A549 (cell line): ENCODE measurements around the gene FER1L5. TPM values are rescaled to one million over a fixed set of nuclear protein-coding genes. Genes with fewer than 3 reads are reported as not detected.

Source experiments
- ATAC-seq, 2 experiments: fragments of 200-7000 bp in 1 of 2; fragments of >200 bp in 1 of 2; cut with Nextera tagmentation in 1 of 2; cut with Tn5 transposase in 1 of 2; 3 replicates each; pipeline versions ENCODE4 v1.8.0 to v1.9.1; 2018 to 2020; ENCODE audit warnings: mild to moderate bottlenecking in 1 of 2, moderate library complexity in 1 of 2
- CTCF ChIA-PET: fragments of 300-600 bp; sonication (Branson Sonifier 250); formaldehyde crosslinking; extraction: SDS; loops from one replicate; lab custom pipeline; 2021; ENCODE audit warnings: antibody characterized with exemption, inconsistent platforms; lab: Yijun Ruan, JAX
- POLR2A ChIA-PET: fragments of 350-600 bp; formaldehyde crosslinking; extraction: SDS; loops from one replicate; lab custom pipeline; 2021; ENCODE audit warnings: antibody characterized with exemption, inconsistent platforms; lab: Yijun Ruan, JAX
- DNase-seq, 2 experiments: peaks; one replicate each; pipeline versions ENCODE4 v3.0.0 to v3.0.0-alpha.2; 2011 to 2016; ENCODE audit warnings: low read depth in 1 of 2, low spot score in 1 of 2
- FAIRE-seq: peaks from 2 replicates; lab custom pipeline; 2011; peaks lifted over from hg19 to GRCh38; lab: Jason Lieb, UNC
- H3K27ac ChIP-seq, 2 experiments: fragments of >200 bp; sonication (Bioruptor Twin); formaldehyde crosslinking; 3 replicates each; pipeline ENCODE4 v1.5.1; 2016 to 2017
- H3K4me1 ChIP-seq: fragments of >200 bp; sonication (Bioruptor Twin); formaldehyde crosslinking; 3 replicates; pipeline ENCODE4 v1.6.1; 2016
- H3K4me2 ChIP-seq: fragments of >200 bp; sonication (Bioruptor Twin); formaldehyde crosslinking; 3 replicates; pipeline ENCODE4 v1.6.1; 2016
- H3K4me3 ChIP-seq: fragments of >200 bp; sonication (Bioruptor Twin); formaldehyde crosslinking; 3 replicates; pipeline ENCODE4 v1.5.1; 2016
- H3K9me3 ChIP-seq: fragments of >200 bp; sonication (Bioruptor Twin); formaldehyde crosslinking; 3 replicates; pipeline ENCODE4 v1.6.1; 2016
- BHLHE40 ChIP-seq: IDR thresholded peaks from 2 replicates; pipeline ENCODE4 v1.6.1; 2012; ENCODE audit warnings: low read depth, low read length, inconsistent platforms
- CBX2 ChIP-seq: fragments of 200-600 bp; sonication (generic); IDR thresholded peaks from 2 replicates; pipeline ENCODE4 v1.6.1; 2016; ENCODE audit warnings: low read depth, mild to moderate bottlenecking, borderline replicate concordance
- EHF ChIP-seq: fragments of 250-450 bp; sonication (Bioruptor Pico); IDR thresholded peaks from 2 replicates; pipeline ENCODE4 v1.5.0; 2020; ENCODE audit warnings: mild to moderate bottlenecking
- EHMT2 ChIP-seq: fragments of 200-600 bp; sonication (generic); IDR thresholded peaks from 2 replicates; pipeline ENCODE4 v1.6.1; 2016; ENCODE audit warnings: antibody characterized with exemption, low read depth, mild to moderate bottlenecking, moderate library complexity
- ESRRA ChIP-seq: fragments of 150-350 bp; IDR thresholded peaks from 2 replicates; pipeline ENCODE4 v1.6.1; 2014; ENCODE audit warnings: mild to moderate bottlenecking, low read length, borderline replicate concordance
- FOSL2 ChIP-seq, 2 experiments: fragments of 450-650 bp in 1 of 2; fragments of >200 bp in 1 of 2; sonication (Bioruptor Twin) in 1 of 2; formaldehyde crosslinking; IDR thresholded peaks; 2 replicates each; pipeline versions ENCODE4 v1.5.0 to v1.6.1; 2016 to 2020; ENCODE audit warnings: mild to moderate bottlenecking in 1 of 2, moderate library complexity in 1 of 2
- GATA3 ChIP-seq: IDR thresholded peaks from 2 replicates; pipeline ENCODE4 v1.6.1; 2012; ENCODE audit warnings: borderline replicate concordance
- HOXB13 ChIP-seq: fragments of 250-450 bp; sonication (Bioruptor Pico); IDR thresholded peaks from 2 replicates; pipeline ENCODE4 v1.5.0; 2020; ENCODE audit warnings: low read depth, mild to moderate bottlenecking, moderate library complexity
- KDM1A ChIP-seq: fragments of 200-600 bp; sonication (generic); IDR thresholded peaks from 2 replicates; pipeline ENCODE4 v1.6.1; 2016; ENCODE audit warnings: low read depth, mild to moderate bottlenecking
- KDM5A ChIP-seq: fragments of 200-600 bp; sonication (generic); IDR thresholded peaks from 2 replicates; pipeline ENCODE4 v1.6.1; 2016; ENCODE audit warnings: antibody characterized with exemption, mild to moderate bottlenecking
- NFE2L2 ChIP-seq: fragments of 150-350 bp; conservative IDR thresholded peaks from 2 replicates; pipeline ENCODE4 v1.6.1; 2014; ENCODE audit warnings: low read length
- NR3C1 ChIP-seq: fragments of >200 bp; sonication (Bioruptor Twin); formaldehyde crosslinking; IDR thresholded peaks from 3 replicates; pipeline ENCODE4 v1.6.1; 2017
- PHF8 ChIP-seq: fragments of 200-600 bp; sonication (generic); IDR thresholded peaks from 2 replicates; pipeline ENCODE4 v1.6.1; 2016; ENCODE audit warnings: low read depth, mild to moderate bottlenecking, antibody characterized with exemption, moderate library complexity, borderline replicate concordance
- POLR2AphosphoS2 ChIP-seq: conservative IDR thresholded peaks from 2 replicates; pipeline ENCODE4 v1.6.1; 2012; ENCODE audit warnings: low read length, improper control_type of control experiment, inconsistent platforms
- SMC3 ChIP-seq: fragments of >200 bp; sonication (Bioruptor Twin); formaldehyde crosslinking; IDR thresholded peaks from 3 replicates; pipeline ENCODE4 v1.6.1; 2018; ENCODE audit warnings: inconsistent platforms
- ZNF302 ChIP-seq: fragments of 250-450 bp; sonication (Bioruptor Pico); IDR thresholded peaks from 2 replicates; pipeline ENCODE4 v1.9.0; 2021; ENCODE audit warnings: inconsistent platforms, mild to moderate bottlenecking, moderate library complexity
- ZSCAN20 ChIP-seq: fragments of 250-450 bp; sonication (Bioruptor Pico); IDR thresholded peaks from 2 replicates; pipeline ENCODE4 v1.8.0; 2022; ENCODE audit warnings: mild to moderate bottlenecking, moderate library complexity
- WGBS: methylation state at CpG from one replicate; pipeline ENCODE4 v1.1.6; 2017; ENCODE audit errors: missing lambda C conversion rate; 5-methylcytosine and 5-hydroxymethylcytosine counted together
- polyA plus RNA-seq, 4 experiments: library from polyadenylated mRNA; depleted of rRNA in 3 of 4; stranded (reverse); fragments of >200 nt; fragmentation: RNase III in 1 of 4; extraction: RNeasy Plus Mini Kit Qiagen cat#74134 plus additional on column Dnase treatment in 1 of 4; gene quantifications; 2 replicates in 3 of 4; 3 replicates in 1 of 4; pipeline ENCODE4 v1.2.3, GENCODE V29; 2011 to 2017
- TF ChIP-seq, protein P1 (sequence below): IDR thresholded peaks from 2 replicates; pipeline ENCODE4 v1.6.1; 2012
- TF ChIP-seq, protein P2 (sequence below): fragments of 200-600 bp; sonication (generic); IDR thresholded peaks from 2 replicates; pipeline ENCODE4 v1.6.1; 2016; ENCODE audit warnings: antibody characterized with exemption, mild to moderate bottlenecking, moderate library complexity
- TF ChIP-seq, protein P3 (sequence below): fragments of 250-450 bp; sonication (Bioruptor Pico); IDR thresholded peaks from 2 replicates; pipeline ENCODE4 v1.5.0; 2021; ENCODE audit warnings: mild to moderate bottlenecking, moderate library complexity, borderline replicate concordance
- TF ChIP-seq, protein P4 (sequence below): fragments of 150-350 bp; IDR thresholded peaks from 2 replicates; pipeline ENCODE4 v1.6.1; 2014; ENCODE audit warnings: low read depth, mild to moderate bottlenecking, low read length
- TF ChIP-seq, protein P5 (sequence below): fragments of >200 bp; sonication (Bioruptor Twin); formaldehyde crosslinking; IDR thresholded peaks from 3 replicates; pipeline ENCODE4 v1.5.1; 2016
- TF ChIP-seq, protein P6 (sequence below): IDR thresholded peaks from 2 replicates; pipeline ENCODE4 v1.6.1; 2012

The FER1L5 gene
- polyA plus RNA-seq, 2 of the 4 experiments (the other 2 are of a cell fraction), result 0.01 TPM; not detected in 1

DNA sequence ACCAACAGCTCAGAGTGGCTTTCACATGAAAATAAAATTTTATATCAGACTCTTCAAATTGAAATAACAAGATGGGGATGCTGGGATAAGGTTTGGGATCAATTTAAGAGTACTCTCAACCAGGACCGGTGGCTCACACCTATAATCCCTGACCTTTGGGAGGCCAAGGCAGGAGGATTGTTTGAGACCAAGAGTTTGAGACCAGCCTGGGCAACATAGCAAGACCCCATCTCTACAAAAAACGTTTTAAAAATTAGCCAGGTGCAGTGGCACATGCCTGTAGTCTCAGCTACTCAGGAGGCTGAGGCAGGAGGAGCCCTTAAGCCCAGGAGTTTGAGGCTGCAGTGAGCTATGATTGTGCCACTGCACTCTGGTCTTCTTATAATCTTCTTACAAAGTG is 94.7 kb downstream of the FER1L5 start:
- TF ChIP-seq, protein P1, sequence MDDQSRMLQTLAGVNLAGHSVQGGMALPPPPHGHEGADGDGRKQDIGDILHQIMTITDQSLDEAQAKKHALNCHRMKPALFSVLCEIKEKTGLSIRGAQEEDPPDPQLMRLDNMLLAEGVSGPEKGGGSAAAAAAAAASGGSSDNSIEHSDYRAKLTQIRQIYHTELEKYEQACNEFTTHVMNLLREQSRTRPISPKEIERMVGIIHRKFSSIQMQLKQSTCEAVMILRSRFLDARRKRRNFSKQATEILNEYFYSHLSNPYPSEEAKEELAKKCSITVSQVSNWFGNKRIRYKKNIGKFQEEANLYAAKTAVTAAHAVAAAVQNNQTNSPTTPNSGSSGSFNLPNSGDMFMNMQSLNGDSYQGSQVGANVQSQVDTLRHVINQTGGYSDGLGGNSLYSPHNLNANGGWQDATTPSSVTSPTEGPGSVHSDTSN, result no peak
- TF ChIP-seq, protein P2, sequence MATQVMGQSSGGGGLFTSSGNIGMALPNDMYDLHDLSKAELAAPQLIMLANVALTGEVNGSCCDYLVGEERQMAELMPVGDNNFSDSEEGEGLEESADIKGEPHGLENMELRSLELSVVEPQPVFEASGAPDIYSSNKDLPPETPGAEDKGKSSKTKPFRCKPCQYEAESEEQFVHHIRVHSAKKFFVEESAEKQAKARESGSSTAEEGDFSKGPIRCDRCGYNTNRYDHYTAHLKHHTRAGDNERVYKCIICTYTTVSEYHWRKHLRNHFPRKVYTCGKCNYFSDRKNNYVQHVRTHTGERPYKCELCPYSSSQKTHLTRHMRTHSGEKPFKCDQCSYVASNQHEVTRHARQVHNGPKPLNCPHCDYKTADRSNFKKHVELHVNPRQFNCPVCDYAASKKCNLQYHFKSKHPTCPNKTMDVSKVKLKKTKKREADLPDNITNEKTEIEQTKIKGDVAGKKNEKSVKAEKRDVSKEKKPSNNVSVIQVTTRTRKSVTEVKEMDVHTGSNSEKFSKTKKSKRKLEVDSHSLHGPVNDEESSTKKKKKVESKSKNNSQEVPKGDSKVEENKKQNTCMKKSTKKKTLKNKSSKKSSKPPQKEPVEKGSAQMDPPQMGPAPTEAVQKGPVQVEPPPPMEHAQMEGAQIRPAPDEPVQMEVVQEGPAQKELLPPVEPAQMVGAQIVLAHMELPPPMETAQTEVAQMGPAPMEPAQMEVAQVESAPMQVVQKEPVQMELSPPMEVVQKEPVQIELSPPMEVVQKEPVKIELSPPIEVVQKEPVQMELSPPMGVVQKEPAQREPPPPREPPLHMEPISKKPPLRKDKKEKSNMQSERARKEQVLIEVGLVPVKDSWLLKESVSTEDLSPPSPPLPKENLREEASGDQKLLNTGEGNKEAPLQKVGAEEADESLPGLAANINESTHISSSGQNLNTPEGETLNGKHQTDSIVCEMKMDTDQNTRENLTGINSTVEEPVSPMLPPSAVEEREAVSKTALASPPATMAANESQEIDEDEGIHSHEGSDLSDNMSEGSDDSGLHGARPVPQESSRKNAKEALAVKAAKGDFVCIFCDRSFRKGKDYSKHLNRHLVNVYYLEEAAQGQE, result no peak
- TF ChIP-seq PHF8 (no peak), NFE2L2 (no peak), FOSL2 (IDR thresholded peaks at IDR 0.05) (no peak), FOSL2 (CRISPR knock-in tag; IDR thresholded peaks at IDR 0.05) (no peak), ZNF302 (CRISPR knock-in tag) (no peak), ZSCAN20 (CRISPR knock-in tag) (no peak), KDM5A (no peak), ESRRA (no peak), SMC3 (no peak)
- TF ChIP-seq, protein P3, sequence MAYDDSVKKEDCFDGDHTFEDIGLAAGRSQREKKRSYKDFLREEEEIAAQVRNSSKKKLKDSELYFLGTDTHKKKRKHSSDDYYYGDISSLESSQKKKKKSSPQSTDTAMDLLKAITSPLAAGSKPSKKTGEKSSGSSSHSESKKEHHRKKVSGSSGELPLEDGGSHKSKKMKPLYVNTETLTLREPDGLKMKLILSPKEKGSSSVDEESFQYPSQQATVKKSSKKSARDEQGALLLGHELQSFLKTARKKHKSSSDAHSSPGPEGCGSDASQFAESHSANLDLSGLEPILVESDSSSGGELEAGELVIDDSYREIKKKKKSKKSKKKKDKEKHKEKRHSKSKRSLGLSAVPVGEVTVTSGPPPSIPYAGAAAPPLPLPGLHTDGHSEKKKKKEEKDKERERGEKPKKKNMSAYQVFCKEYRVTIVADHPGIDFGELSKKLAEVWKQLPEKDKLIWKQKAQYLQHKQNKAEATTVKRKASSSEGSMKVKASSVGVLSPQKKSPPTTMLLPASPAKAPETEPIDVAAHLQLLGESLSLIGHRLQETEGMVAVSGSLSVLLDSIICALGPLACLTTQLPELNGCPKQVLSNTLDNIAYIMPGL (CRISPR knock-in tag), result no peak
- TF ChIP-seq, protein P4, sequence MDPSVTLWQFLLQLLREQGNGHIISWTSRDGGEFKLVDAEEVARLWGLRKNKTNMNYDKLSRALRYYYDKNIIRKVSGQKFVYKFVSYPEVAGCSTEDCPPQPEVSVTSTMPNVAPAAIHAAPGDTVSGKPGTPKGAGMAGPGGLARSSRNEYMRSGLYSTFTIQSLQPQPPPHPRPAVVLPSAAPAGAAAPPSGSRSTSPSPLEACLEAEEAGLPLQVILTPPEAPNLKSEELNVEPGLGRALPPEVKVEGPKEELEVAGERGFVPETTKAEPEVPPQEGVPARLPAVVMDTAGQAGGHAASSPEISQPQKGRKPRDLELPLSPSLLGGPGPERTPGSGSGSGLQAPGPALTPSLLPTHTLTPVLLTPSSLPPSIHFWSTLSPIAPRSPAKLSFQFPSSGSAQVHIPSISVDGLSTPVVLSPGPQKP, result no peak
- TF ChIP-seq, protein P5, sequence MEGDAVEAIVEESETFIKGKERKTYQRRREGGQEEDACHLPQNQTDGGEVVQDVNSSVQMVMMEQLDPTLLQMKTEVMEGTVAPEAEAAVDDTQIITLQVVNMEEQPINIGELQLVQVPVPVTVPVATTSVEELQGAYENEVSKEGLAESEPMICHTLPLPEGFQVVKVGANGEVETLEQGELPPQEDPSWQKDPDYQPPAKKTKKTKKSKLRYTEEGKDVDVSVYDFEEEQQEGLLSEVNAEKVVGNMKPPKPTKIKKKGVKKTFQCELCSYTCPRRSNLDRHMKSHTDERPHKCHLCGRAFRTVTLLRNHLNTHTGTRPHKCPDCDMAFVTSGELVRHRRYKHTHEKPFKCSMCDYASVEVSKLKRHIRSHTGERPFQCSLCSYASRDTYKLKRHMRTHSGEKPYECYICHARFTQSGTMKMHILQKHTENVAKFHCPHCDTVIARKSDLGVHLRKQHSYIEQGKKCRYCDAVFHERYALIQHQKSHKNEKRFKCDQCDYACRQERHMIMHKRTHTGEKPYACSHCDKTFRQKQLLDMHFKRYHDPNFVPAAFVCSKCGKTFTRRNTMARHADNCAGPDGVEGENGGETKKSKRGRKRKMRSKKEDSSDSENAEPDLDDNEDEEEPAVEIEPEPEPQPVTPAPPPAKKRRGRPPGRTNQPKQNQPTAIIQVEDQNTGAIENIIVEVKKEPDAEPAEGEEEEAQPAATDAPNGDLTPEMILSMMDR, result no peak
- Histone ChIP-seq H3K4me3 (no peak overlapping the region), H3K4me1 (peaks cover 13% of the 10 kb centered on the region; the same call in 2 of the 3 replicates), H3K9me3 (no peaks in the 10 kb centered on the region), H3K27ac (no peak overlapping the region), H3K4me2 (no peak overlapping the region)
- POLR2A ChIA-PET, result no interaction called here
- CTCF ChIA-PET, result interaction anchor here (1.2 to 2.7 kb wide), 2 partner anchors 23 to 24 kb away, joined by 3 to 10 read pairs; partner anchors contain the start of gene CNNM4
- 50% methylated on average over 2 of the region's 2 CpGs for WGBS
- FAIRE-seq, result no peak
- no peak for ATAC-seq
- DNase-seq, result no peak

DNA sequence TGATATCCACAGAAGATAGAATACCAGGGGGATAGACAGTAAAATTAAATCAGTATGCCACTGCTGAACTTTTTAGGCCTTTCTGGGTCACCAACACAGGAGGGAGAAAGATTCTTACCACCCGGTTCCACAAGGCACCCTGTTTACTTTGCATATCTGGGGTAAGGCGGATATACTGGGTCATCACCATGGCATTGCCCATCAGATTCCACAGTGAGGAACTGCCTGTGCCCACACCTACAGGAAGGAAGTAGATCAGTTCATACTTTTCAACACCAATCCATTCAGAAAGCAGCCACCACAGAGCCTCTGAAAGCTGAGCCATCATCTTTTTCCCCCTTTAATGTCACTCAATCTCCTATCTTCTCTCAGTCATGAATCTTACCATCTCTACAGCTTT is 95.3 kb downstream of the FER1L5 start:
- ChIA-PET POLR2A (no interaction called here), CTCF (interaction anchor here (0.6 to 2.7 kb wide), 4 partner anchors 23 to 213 kb away, joined by 3 to 10 read pairs (median 6); partner anchors contain the start of gene CNNM4)
- DNase-seq, result no peak
- H3K9me3 ChIP-seq, result no peaks in the 10 kb centered on the region
- WGBS, result 78% methylated on average over 2 of the region's 2 CpGs
- H3K4me3 ChIP-seq, result no peak overlapping the region
- H3K27ac ChIP-seq, result no peak overlapping the region
- FAIRE-seq, result no peak
- peak overlapping the region; percentile 92 for H3K4me2 ChIP-seq
- no peak for ATAC-seq
- H3K4me1 ChIP-seq, result peaks cover 13% of the 10 kb centered on the region; the same call in 2 of the 3 replicates
- TF ChIP-seq KDM1A (no peak), EHF (CRISPR knock-in tag) (no peak), KDM5A (no peak), HOXB13 (CRISPR knock-in tag) (no peak), GATA3 (no peak), EHMT2 (no peak), POLR2AphosphoS2 (no peak), CBX2 (no peak), BHLHE40 (no peak), NR3C1 (no peak), NFE2L2 (no peak)
- TF ChIP-seq, protein P1, result no peak
- TF ChIP-seq, protein P6, sequence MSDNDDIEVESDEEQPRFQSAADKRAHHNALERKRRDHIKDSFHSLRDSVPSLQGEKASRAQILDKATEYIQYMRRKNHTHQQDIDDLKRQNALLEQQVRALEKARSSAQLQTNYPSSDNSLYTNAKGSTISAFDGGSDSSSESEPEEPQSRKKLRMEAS, result no peak
- TF ChIP-seq, protein P4, result no peak
